ENCODE data around the gene CXCL17.

GRCh38 chr19:42445948-42446347, 3.2 kb upstream of the CXCL17 start:
- no peak for TF ChIP-seq CTCF (IDR thresholded peaks at IDR 0.05; ENCODE audit: borderline replicate concordance, extremely low read depth, low read length, poor library complexity, severe bottlenecking)
- no peak for TF ChIP-seq EZH2 (IDR thresholded peaks at IDR 0.05; ENCODE audit: borderline replicate concordance, low read depth, low read length, severe bottlenecking)
